Measurements from ENCODE around the gene HYCC2.
"Not testable (repeated sequence)": the region's sequence is repeated elsewhere in the genome, so short reads cannot be mapped to it uniquely, and the experiment has no call there.

GRCh38 chr2:201038361-201038760 lies 33.1 kb downstream of the HYCC2 start:
- TF ChIP-seq TAF1 (IDR thresholded peaks at IDR 0.05; ENCODE audit: low read depth); CTCF (IDR thresholded peaks at IDR 0.05; ENCODE audit: poor library complexity, severe bottlenecking); EP300 (conservative IDR thresholded peaks at IDR 0.05; ENCODE audit: poor library complexity, severe bottlenecking); EZH2 (IDR thresholded peaks at IDR 0.05; ENCODE audit: borderline replicate concordance, insufficient read depth, low read length, poor library complexity, severe bottlenecking): not testable (repeated sequence)
